ENCODE data around the gene SCFD2.

The SCFD2 gene

GRCh38 chr4:53118676-53119075, 247.2 kb downstream of the SCFD2 start:
- no peak for DNase-seq (ENCODE audit: extremely low read depth in 1 of 2, low read depth in 1 of 2)

- no peak for DNase-seq (ENCODE audit: extremely low read depth in 1 of 2, low read depth in 1 of 2)
These were observed 248.9 kb downstream of the SCFD2 start for GRCh38 chr4:53116954-53117353.

GRCh38 chr4:53113431-53114225, 252.2 kb downstream of the SCFD2 start:
- DNase-seq (ENCODE audit: extremely low read depth in 1 of 2, low read depth in 1 of 2): peak in 1 of 2 donors; percentile 11

- no peak for DNase-seq (ENCODE audit: extremely low read depth in 1 of 2, low read depth in 1 of 2)
These were observed 260.5 kb downstream of the SCFD2 start for GRCh38 chr4:53105313-53105712.

- no peak for DNase-seq (ENCODE audit: extremely low read depth in 1 of 2, low read depth in 1 of 2)
These were observed 262.4 kb downstream of the SCFD2 start for GRCh38 chr4:53103481-53103880.

- DNase-seq (ENCODE audit: extremely low read depth in 1 of 2, low read depth in 1 of 2): no peak
These were observed 264.7 kb downstream of the SCFD2 start for GRCh38 chr4:53101191-53101581.

- DNase-seq (ENCODE audit: extremely low read depth in 1 of 2, low read depth in 1 of 2): no peak
These were observed 265.2 kb downstream of the SCFD2 start for GRCh38 chr4:53100501-53101190.

- DNase-seq (ENCODE audit: extremely low read depth in 1 of 2, low read depth in 1 of 2): no peak
These were observed 267.2 kb downstream of the SCFD2 start for GRCh38 chr4:53098681-53099121.

GRCh38 chr4:53094040-53094439, 271.8 kb downstream of the SCFD2 start:
- no peak for DNase-seq (ENCODE audit: extremely low read depth in 1 of 2, low read depth in 1 of 2)

- DNase-seq (ENCODE audit: extremely low read depth in 1 of 2, low read depth in 1 of 2): no peak
These were observed 275.7 kb downstream of the SCFD2 start for GRCh38 chr4:53089936-53090729.

- DNase-seq (ENCODE audit: extremely low read depth in 1 of 2, low read depth in 1 of 2): no peak
These were observed 277.7 kb downstream of the SCFD2 start for GRCh38 chr4:53088152-53088551.

GRCh38 chr4:53076374-53076958, 289.4 kb downstream of the SCFD2 start:
- no peak for DNase-seq (ENCODE audit: extremely low read depth in 1 of 2, low read depth in 1 of 2)

GRCh38 chr4:53075162-53075785, 290.6 kb downstream of the SCFD2 start:
- DNase-seq (ENCODE audit: extremely low read depth in 1 of 2, low read depth in 1 of 2): no peak

GRCh38 chr4:53068755-53069330, 297.0 kb downstream of the SCFD2 start:
- no peak for DNase-seq (ENCODE audit: extremely low read depth in 1 of 2, low read depth in 1 of 2)

GRCh38 chr4:53067125-53067802, 298.6 kb downstream of the SCFD2 start:
- no peak for DNase-seq (ENCODE audit: extremely low read depth in 1 of 2, low read depth in 1 of 2)

GRCh38 chr4:53066155-53066554, 299.7 kb downstream of the SCFD2 start:
- no peak for DNase-seq (ENCODE audit: extremely low read depth in 1 of 2, low read depth in 1 of 2)

GRCh38 chr4:53064609-53065008, 301.3 kb downstream of the SCFD2 start:
- no peak for DNase-seq (ENCODE audit: extremely low read depth in 1 of 2, low read depth in 1 of 2)

- no peak for DNase-seq (ENCODE audit: extremely low read depth in 1 of 2, low read depth in 1 of 2)
These were observed 304.6 kb downstream of the SCFD2 start for GRCh38 chr4:53061091-53061850.

- DNase-seq (ENCODE audit: extremely low read depth in 1 of 2, low read depth in 1 of 2): no peak
These were observed 305.6 kb downstream of the SCFD2 start for GRCh38 chr4:53060278-53060677.
